MM.1S (cell line): ENCODE data around the gene COL2A1.

Experiments used
- EZH2 ChIP-seq: fragments of 300-600 bp; sonication (generic); optimal IDR thresholded peaks from 2 replicates; pipeline ENCODE3; 2017; ENCODE audit warnings: low read depth, mild to moderate bottlenecking, antibody characterized with exemption, low read length, mixed read lengths
- EZH2phosphoT487 ChIP-seq: fragments of 300-600 bp; sonication (generic); IDR thresholded peaks from 2 replicates; pipeline ENCODE4 v1.6.1; 2018; ENCODE audit warnings: antibody characterized with exemption, low read length
- TF ChIP-seq, protein P1 (sequence below): fragments of 300-600 bp; sonication (generic); IDR thresholded peaks from 2 replicates; pipeline ENCODE4 v1.5.1; 2016; ENCODE audit warnings: antibody characterized with exemption, low read length, mixed read lengths

DNA sequence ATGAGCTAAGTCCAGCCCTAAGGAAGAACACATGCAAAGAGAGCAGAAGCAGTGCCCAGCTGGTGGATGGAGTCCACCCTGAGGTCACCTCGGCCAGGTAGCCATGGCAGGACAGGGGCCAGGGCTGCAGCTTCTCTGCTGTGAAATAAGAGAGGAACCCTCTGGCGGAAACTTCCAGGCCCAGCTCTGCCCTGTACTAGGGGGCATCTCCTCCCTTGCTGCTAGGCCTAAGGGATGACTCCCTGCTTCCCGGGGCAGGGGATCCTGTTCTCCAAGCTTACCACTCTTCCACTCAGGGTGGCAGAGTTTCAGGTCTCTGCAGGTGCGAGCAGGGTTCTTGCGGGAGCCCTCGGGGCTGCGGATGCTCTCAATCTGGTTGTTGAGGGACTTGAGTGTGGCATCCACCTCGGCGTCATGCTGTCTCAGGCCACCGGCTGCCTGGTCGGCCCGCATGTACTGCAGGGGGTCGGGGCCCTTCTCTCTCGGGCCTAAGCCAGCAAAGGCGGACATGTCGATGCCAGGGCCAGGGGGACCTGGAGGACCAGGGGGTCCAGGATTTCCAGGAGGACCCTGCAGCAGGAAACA lies 29.1 kb downstream of the COL2A1 start:
- TF ChIP-seq, protein P1, sequence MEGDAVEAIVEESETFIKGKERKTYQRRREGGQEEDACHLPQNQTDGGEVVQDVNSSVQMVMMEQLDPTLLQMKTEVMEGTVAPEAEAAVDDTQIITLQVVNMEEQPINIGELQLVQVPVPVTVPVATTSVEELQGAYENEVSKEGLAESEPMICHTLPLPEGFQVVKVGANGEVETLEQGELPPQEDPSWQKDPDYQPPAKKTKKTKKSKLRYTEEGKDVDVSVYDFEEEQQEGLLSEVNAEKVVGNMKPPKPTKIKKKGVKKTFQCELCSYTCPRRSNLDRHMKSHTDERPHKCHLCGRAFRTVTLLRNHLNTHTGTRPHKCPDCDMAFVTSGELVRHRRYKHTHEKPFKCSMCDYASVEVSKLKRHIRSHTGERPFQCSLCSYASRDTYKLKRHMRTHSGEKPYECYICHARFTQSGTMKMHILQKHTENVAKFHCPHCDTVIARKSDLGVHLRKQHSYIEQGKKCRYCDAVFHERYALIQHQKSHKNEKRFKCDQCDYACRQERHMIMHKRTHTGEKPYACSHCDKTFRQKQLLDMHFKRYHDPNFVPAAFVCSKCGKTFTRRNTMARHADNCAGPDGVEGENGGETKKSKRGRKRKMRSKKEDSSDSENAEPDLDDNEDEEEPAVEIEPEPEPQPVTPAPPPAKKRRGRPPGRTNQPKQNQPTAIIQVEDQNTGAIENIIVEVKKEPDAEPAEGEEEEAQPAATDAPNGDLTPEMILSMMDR: no peak
- TF ChIP-seq EZH2 (no peak), EZH2phosphoT487 (no peak)
